GM12872 (cell line): Measurements from ENCODE around the gene CCDC112.

ENCODE experiments used
- CTCF ChIP-seq: IDR thresholded peaks from 3 replicates; pipeline ENCODE4 v1.5.1; 2011; ENCODE audit warnings: low read depth, mild to moderate bottlenecking, low read length, moderate library complexity; ENCODE audit not compliant: insufficient read depth

CCDC112 gene

GRCh38 chr5:115296124-115297022 lies at the start of gene CCDC112:
TSS of gene CCDC112 (minus strand) at chr5:115296654. CDS start at chr5:115296543, 111 bp downstream.
- no peak for TF ChIP-seq CTCF

GRCh38 chr5:115345344-115345743 lies 48.9 kb upstream of the CCDC112 start:
- no peak for TF ChIP-seq CTCF

- no peak for TF ChIP-seq CTCF
These were observed 47.4 kb upstream of the CCDC112 start for GRCh38 chr5:115343855-115344254.

GRCh38 chr5:115342590-115343377 lies 46.3 kb upstream of the CCDC112 start:
- TF ChIP-seq CTCF: no peak

GRCh38 chr5:115341745-115342144 lies 45.3 kb upstream of the CCDC112 start:
- no peak for TF ChIP-seq CTCF

- no peak for TF ChIP-seq CTCF
These were observed 42.4 kb upstream of the CCDC112 start for GRCh38 chr5:115338851-115339250.

GRCh38 chr5:115337882-115338281 lies 41.4 kb upstream of the CCDC112 start:
- TF ChIP-seq CTCF: no peak
